22Rv1 (cell line): ENCODE measurements around the gene EDN2.

Experiments used
- H3K27ac ChIP-seq: fragments of 450-650 bp; 2 replicates; pipeline ENCODE4 v1.5.1; 2017
- CTCF ChIP-seq: fragments of 450-650 bp; IDR thresholded peaks from 2 replicates; pipeline ENCODE4 v1.5.1; 2017; ENCODE audit warnings: mild to moderate bottlenecking
- ZFX ChIP-seq: fragments of 450-650 bp; IDR thresholded peaks from 2 replicates; pipeline ENCODE4 v1.6.1; 2017; ENCODE audit warnings: antibody characterized with exemption, borderline replicate concordance

The EDN2 gene

DNA sequence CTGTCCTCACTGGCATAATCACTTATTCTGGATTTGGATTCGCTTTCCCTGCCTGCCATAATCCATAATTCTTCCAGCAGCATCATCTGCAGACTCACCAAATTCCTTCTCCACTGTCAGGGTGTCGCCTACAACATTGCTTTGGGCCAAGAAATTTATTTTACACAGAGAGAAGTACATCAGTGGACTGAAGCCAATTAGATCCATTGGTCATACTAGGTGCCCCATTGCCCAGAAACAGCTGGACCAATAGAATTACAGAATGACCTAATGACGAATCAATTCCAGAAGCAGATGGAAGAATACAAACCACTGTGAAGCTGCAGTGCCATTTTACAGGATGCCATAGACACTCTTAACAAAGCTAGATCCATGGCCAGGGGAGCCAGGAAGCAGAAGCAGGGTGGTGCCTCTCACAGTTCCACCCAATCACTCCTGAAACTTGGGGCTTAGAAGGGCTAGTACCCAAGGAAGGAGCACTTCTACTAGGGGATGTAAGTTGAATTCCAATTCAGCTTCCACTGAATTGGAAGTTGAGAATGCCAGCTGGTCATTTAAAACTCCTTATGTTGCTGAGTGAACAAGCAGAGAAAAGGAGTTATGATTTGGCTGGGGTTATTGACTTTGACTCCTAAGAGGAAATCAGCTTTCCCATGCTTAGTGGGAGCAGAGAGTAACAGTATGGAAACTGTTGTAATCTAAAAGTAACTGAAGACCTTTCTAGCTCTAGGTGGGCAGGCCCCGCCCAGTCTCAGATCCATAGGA lies 44.0 kb downstream of the EDN2 start:
- H3K27ac ChIP-seq, result no peak overlapping the region
- TF ChIP-seq CTCF (no peak), ZFX (no peak)

GRCh38 chr1:41439234-41439633 lies 45.2 kb downstream of the EDN2 start:
- no peak for TF ChIP-seq ZFX
- no peak for TF ChIP-seq CTCF
- peak overlapping the region; percentile 68 for H3K27ac ChIP-seq

- peak overlapping the region; percentile 68 for H3K27ac ChIP-seq
- TF ChIP-seq ZFX (no peak), CTCF (no peak)
Measured at GRCh38 chr1:41438711-41439110, 45.8 kb downstream of the EDN2 start.

DNA sequence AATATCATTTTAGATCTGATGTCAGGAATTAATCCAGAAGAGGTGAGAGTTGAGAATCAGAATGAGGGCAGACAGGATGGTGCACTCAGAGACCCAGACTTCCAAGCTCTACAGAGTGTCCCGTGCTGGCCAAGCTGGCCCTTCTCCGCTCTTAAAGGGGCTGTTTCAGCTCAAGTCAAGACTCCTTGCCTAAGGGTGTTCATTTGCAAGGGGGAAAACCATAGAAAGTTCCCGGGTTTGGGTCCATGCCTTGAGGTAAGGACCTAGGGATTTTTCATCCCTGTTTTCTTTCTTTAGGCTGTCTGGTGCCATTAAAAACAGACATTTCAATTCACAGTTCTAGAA lies 47.5 kb downstream of the EDN2 start:
- peak overlapping the region; percentile 68 for H3K27ac ChIP-seq

DNA sequence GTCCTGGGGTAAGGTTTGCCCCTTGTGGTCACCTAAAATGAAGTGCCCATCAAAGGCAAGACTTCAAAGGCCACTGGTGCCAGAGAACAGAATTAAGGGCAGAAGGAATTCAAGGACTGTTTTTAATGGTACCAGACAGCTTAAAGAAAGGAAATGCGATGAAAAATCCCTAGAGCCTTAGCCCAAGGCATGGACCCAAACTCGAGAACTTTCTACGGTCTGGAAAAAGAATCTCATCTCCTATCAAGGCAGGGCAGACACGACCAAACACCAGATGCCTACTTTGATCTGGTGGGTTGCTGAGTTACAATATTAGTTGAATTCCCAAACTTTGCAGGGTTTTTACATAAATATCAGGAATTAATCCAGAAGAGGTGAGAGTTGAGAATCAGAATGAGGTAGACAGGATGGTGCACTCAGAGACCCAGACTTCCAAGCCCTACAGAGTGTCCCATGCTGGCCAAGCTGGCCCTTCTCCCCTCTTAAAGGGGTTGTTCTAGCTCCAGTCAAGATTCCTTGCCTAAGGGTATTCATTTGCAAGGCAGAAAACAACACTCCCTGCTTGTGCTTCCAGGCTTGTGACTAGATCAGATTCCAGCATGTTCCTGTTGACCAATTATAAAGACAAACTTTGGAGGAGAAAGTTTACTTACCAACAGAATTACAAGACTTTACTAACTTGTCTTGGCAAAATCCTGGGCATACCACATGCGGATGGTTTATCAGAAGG lies 48.0 kb downstream of the EDN2 start:
- no peak for TF ChIP-seq ZFX
- TF ChIP-seq CTCF, result no peak
- peak overlapping the region; percentile 68 for H3K27ac ChIP-seq

More for the DNA sequence above, 47.5 kb downstream of the EDN2 start:
- TF ChIP-seq ZFX (no peak), CTCF (no peak)

DNA sequence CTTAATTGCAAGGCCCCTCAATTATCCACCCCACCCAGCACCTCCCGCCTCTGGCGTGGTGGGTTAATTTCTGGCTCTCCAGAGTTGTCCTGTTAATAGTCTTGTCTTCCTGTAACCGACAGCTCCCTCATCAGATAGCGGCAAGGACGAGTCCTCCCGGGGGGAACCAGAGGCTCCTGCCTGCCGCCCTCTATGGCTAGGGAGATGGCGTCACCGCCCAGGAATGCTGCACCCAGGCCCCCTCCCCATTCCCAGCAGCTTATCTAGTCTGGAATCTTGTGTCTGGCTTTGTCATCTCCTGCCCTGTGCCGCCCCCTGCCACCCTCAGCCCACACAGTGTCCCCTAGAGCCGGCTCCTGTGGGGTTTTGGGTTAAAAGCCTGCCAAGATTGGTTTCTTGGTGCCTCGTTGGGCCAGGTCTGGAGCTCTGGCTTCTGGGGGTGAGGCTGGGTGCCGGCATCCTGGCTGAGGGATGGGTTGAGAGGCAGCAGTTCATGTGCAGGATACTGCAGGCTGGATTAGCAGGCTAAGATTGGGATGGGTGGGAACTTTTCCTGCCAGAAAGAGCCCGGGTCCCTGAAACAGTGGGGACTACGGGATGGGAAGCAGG lies 48.8 kb downstream of the EDN2 start:
- TF ChIP-seq CTCF (no peak), ZFX (no peak)
- H3K27ac ChIP-seq, result peak overlapping the region; percentile 68; the same call in 1 of the 2 replicates
